GM12873 (cell line): Measurements from ENCODE around the gene APOD.

Experiments
- TF ChIP-seq, protein P1 (sequence below): IDR thresholded peaks from 2 replicates; pipeline ENCODE4 v1.5.1; 2012; ENCODE audit warnings: low read depth, mild to moderate bottlenecking, moderate library complexity, low read length, control low read depth; ENCODE audit not compliant: insufficient read depth; ENCODE audit errors: missing control alignments

Gene APOD

DNA sequence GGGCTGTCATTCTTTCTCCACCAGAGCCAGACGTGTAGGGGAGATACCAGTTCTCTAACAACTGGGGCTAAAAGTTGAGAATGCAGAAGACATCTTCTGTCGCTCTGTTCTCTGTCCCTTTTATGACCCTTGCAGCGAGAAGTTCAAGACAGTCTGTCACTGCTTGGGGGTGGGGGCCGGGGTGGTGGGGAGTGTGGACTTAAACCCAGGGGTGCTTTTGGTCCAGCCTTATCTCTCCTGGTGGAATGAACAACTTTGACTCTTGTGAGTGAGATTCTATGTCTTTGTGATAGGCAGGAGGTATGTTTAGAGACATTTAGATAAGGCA lies 767 bp upstream of the APOD start:
- TF ChIP-seq, protein P1, sequence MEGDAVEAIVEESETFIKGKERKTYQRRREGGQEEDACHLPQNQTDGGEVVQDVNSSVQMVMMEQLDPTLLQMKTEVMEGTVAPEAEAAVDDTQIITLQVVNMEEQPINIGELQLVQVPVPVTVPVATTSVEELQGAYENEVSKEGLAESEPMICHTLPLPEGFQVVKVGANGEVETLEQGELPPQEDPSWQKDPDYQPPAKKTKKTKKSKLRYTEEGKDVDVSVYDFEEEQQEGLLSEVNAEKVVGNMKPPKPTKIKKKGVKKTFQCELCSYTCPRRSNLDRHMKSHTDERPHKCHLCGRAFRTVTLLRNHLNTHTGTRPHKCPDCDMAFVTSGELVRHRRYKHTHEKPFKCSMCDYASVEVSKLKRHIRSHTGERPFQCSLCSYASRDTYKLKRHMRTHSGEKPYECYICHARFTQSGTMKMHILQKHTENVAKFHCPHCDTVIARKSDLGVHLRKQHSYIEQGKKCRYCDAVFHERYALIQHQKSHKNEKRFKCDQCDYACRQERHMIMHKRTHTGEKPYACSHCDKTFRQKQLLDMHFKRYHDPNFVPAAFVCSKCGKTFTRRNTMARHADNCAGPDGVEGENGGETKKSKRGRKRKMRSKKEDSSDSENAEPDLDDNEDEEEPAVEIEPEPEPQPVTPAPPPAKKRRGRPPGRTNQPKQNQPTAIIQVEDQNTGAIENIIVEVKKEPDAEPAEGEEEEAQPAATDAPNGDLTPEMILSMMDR, result no peak

DNA sequence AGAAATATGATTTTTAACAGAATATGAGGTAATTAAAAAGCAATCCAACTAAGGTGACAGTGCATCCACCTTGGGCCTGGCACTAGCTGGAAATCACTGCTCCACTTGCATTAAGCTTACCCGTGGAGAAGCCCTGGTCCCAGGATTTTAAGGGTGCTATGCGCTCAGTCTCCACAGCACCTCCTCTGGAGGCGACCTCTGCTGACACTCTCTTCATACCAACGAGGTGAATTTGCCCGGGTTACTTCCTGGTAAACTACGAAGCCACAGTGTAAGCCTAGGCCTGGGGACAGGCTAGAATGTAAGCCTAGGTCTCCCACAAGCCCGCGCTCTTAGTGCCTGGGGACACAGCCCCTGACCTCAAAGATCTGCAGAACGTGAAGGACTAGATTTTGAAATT lies 793 bp downstream of the APOD start:
- TF ChIP-seq, protein P1, result no peak

DNA sequence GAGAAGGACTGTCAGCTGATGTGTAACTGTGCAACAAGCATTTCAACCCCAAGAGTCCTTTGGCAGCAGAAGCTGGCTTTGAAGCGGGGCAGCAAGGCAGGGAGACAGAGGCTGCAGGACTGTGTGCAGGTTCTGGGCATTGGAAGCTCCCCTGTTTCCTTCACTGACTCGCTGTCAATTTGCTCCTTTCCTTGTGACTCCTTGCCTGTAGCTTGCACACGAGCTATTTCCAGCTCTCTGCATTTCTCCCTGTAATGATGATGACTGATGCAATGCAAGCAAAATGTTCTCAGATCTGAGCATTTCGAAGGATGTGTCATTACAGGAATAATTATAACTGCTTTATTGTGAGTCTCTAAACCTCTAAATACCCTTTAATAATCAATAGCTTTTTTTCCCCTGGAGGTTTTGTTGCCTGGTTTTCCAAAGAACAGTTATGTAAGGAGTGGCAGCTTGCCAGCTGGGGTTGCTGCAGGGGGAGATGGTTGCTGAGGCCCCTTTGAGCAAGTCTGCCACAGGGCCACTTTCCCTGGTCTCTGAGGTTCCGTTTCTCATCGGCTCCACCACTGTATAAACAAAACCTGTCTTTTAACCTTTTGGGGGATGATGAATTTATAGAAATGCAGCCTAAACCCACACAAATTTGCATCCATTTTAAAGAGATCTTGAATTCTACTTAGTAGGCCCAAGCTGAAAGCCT lies 2.8 kb downstream of the APOD start:
- TF ChIP-seq, protein P1, result no peak

DNA sequence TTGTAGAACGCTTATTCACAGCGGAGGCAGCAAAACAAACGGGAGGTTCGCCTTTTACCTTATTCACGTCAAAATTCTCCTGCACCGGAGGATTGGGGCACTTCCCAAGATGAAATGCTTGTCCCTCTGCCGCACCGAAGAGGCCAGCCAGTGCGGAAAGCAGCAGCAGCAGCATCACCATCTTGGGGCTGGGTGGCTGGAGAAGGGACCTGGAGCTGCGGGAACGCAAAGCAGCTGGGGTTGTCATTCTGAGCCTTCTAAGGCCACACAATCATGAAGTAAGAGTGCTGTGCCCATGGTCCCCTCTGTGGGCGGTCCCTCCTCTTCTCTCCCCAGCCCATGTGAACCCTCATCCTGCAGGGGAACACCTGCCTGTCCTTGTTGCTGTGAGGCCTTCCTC lies 4.5 kb downstream of the APOD start:
- TF ChIP-seq, protein P1, result no peak

DNA sequence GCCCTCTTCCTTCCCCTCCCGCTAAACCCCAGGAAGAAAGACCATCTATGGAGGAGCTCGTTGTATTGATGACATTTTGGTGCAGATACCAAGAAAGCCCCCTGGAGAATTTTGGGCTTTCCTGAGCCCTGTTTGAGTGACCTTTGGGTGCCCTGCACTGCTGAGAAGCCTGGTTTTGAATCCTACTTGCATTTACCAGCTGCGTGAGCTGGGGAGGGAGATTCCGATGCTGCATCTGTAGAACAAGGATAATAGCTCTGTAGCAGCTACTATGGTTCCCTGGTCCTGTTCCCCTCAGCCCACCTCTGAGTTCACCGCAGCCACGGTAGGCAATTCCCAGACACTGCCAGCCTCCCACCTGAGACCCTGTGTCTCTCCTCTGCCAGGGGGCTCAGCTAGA lies 5.2 kb downstream of the APOD start:
- TF ChIP-seq, protein P1, result no peak

DNA sequence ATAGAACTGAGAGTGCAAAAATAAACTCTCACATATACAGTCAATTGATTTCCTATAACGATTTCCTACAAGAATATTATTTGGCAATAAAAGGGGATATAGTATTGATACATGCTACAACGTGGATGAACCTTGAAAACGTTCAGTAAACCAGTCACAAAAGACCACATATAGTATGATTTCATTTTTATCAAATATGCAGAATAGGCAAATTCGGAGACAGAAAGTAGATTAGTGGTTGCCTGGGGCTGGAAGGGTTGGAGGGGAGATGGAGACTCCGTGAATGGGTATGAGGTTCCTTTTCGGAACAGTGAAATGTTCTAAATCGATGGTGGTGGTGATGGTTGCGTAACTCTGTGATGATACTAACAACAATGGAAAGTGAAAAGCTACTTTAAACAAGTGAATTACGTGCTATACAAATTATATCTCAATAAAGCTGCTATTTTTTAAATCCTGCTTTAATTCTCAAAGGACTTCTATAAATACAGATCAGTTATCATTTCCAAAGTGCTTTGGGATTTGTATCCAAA lies 6.0 kb downstream of the APOD start:
- TF ChIP-seq, protein P1, result no peak

DNA sequence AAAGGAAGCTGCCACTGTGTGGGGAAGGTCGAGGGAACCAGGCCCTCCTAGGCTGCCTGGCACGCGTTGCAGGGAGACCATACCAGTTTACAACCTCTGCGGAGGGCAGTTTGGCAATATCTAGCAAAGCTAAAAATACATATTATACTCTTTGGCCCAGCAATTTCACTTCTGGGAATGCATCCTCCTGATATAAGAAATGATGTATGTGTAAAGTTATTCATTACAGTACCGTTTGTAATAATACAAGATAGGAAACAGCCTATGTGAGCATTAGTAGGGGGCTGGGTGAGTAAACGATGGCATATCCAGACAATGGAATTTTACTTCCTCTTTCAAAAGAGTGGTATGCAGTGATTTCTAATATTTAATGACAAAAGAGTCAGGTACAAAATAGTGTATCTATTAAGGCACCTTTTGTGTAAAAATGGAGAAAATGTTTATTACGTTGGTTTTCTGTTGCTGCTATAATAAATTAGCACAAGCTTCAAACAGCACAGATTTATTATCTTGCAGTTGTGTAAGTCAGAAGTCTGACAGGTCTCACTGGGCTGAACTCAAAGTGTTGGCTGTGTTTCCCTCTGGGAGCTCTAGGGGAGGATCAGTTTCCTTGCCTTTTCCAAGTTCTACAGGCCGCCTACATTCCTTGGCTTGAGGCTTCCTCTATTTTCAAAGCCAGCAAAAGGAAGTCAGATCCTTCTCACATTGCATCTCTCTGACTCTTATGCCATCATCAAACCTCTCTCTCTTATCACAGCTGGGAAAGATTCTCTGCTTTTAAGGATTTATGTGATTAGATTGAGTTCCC lies 9.0 kb downstream of the APOD start:
- TF ChIP-seq, protein P1, result no peak
